Ovary (tissue), 3 donors: Measurements from ENCODE around the gene ARID2.

Source experiments
- CTCF ChIP-seq, 3 donors: fragments of 450-650 bp in 2 of 3; fragments of 200-600 bp in 1 of 3; IDR thresholded peaks; one replicate each; pipeline versions ENCODE4 v1.5.1 to v1.8.0; 2016 to 2022; ENCODE audit warnings: antibody characterized with exemption in 3 of 3, mild to moderate bottlenecking in 1 of 3
- EP300 ChIP-seq: sonication (generic); formaldehyde crosslinking; IDR thresholded peaks from one replicate; pipeline ENCODE4 v1.6.1; 2017; ENCODE audit warnings: antibody characterized with exemption
- POLR2A ChIP-seq: fragments of 450-650 bp; IDR thresholded peaks from one replicate; pipeline ENCODE4 v1.6.1; 2017; ENCODE audit warnings: antibody characterized with exemption, mild to moderate bottlenecking, moderate library complexity
- donor health status: DM: no; HTN: no; CAD: no.

GRCh38 chr12:45877069-45877468 is 147.6 kb downstream of the ARID2 start:
- TF ChIP-seq EP300: no peak
- TF ChIP-seq CTCF (IDR thresholded peaks at IDR 0.05): no peak
- no peak for TF ChIP-seq POLR2A
